H9 (cell line): ENCODE results near the gene ADARB2. TPM values are rescaled to one million over a fixed set of nuclear protein-coding genes. Genes with fewer than 3 reads are reported as not detected.

Experiments
- DNase-seq: peaks from one replicate; pipeline ENCODE4 v3.0.0-alpha.2; 2017
- H2AFZ ChIP-seq: one replicate; pipeline ENCODE4 v1.6.1; 2013; ENCODE audit warnings: mild to moderate bottlenecking, low read length, control low read depth, moderate library complexity
- H2AK5ac ChIP-seq: 2 replicates; pipeline ENCODE4 v1.6.1; 2013; ENCODE audit warnings: low read length, control low read depth, mixed read lengths; ENCODE audit not compliant: insufficient read length
- H2BK120ac ChIP-seq: one replicate; pipeline ENCODE4 v1.6.1; 2013; ENCODE audit warnings: low read depth, mild to moderate bottlenecking, low read length, control low read depth, inconsistent platforms; ENCODE audit not compliant: poor library complexity, severe bottlenecking
- H2BK12ac ChIP-seq: 2 replicates; pipeline ENCODE4 v1.6.1; 2013; ENCODE audit warnings: low read length, control low read depth, mixed read lengths, low read depth; ENCODE audit not compliant: insufficient read length
- H2BK15ac ChIP-seq: 2 replicates; pipeline ENCODE4 v1.6.1; 2013; ENCODE audit warnings: low read depth, low read length, control low read depth
- H2BK20ac ChIP-seq: one replicate; pipeline ENCODE4 v1.6.1; 2013; ENCODE audit warnings: low read depth, mild to moderate bottlenecking, low read length, control low read depth, inconsistent platforms; ENCODE audit not compliant: poor library complexity, severe bottlenecking
- H2BK5ac ChIP-seq: 2 replicates; pipeline ENCODE4 v1.6.1; 2013; ENCODE audit warnings: low read length, control low read depth, mixed read lengths; ENCODE audit not compliant: insufficient read length
- H3K14ac ChIP-seq: 2 replicates; pipeline ENCODE4 v1.6.1; 2013; ENCODE audit warnings: low read length, control low read depth; ENCODE audit not compliant: insufficient read depth
- H3K18ac ChIP-seq: 2 replicates; pipeline ENCODE4 v1.6.1; 2013; ENCODE audit warnings: low read depth, mild to moderate bottlenecking, mixed read lengths, low read length, control low read depth; ENCODE audit not compliant: insufficient read length
- H3K23ac ChIP-seq: 2 replicates; pipeline ENCODE4 v1.6.1; 2013; ENCODE audit warnings: low read length, control low read depth, mixed read lengths, low read depth; ENCODE audit not compliant: insufficient read length
- H3K23me2 ChIP-seq: 2 replicates; pipeline ENCODE4 v1.6.1; 2013; ENCODE audit warnings: low read depth, mild to moderate bottlenecking, mixed read lengths, low read length, control low read depth; ENCODE audit not compliant: insufficient read length, poor library complexity, severe bottlenecking
- H3K27ac ChIP-seq: 2 replicates; pipeline ENCODE4 v1.5.1; 2013; ENCODE audit warnings: low read length, control low read depth, mixed read lengths, low read depth; ENCODE audit not compliant: insufficient read length
- H3K27me3 ChIP-seq: 2 replicates; pipeline ENCODE4 v1.6.1; 2013; ENCODE audit warnings: low read length, control low read depth, inconsistent platforms; ENCODE audit not compliant: insufficient read depth
- H3K4ac ChIP-seq: 2 replicates; pipeline ENCODE4 v1.6.1; 2013; ENCODE audit warnings: low read depth, mild to moderate bottlenecking, control low read depth, inconsistent platforms, low read length, moderate library complexity
- H3K4me1 ChIP-seq: 2 replicates; pipeline ENCODE4 v1.6.1; 2013; ENCODE audit warnings: low read length, control low read depth, inconsistent platforms; ENCODE audit not compliant: insufficient read depth
- H3K4me2 ChIP-seq: 2 replicates; pipeline ENCODE4 v1.6.1; 2013; ENCODE audit warnings: low read length, control low read depth, mixed read lengths; ENCODE audit not compliant: insufficient read length, insufficient read depth
- H3K56ac ChIP-seq: 2 replicates; pipeline ENCODE4 v1.6.1; 2013; ENCODE audit warnings: low read depth, mild to moderate bottlenecking, mixed read lengths, low read length, control low read depth; ENCODE audit not compliant: insufficient read length
- H3K79me1 ChIP-seq: 2 replicates; pipeline ENCODE4 v1.6.1; 2013; ENCODE audit warnings: low read depth, mild to moderate bottlenecking, moderate library complexity, low read length, control low read depth, inconsistent platforms; ENCODE audit not compliant: insufficient read depth, poor library complexity, severe bottlenecking
- H3K79me2 ChIP-seq: 2 replicates; pipeline ENCODE4 v1.6.1; 2013; ENCODE audit warnings: low read length, control low read depth, inconsistent platforms; ENCODE audit not compliant: insufficient read depth
- H3K9ac ChIP-seq: 2 replicates; pipeline ENCODE4 v1.6.1; 2013; ENCODE audit warnings: low read length, control low read depth, mixed read lengths; ENCODE audit not compliant: insufficient read length; ENCODE audit errors: extremely low read depth
- H3K9me3 ChIP-seq: one replicate; pipeline ENCODE4 v1.6.1; 2013; ENCODE audit warnings: low read depth, low read length, inconsistent platforms; ENCODE audit not compliant: control insufficient read depth
- H3T11ph ChIP-seq: one replicate; pipeline ENCODE4 v1.6.1; 2013; ENCODE audit warnings: mild to moderate bottlenecking, low read length, control low read depth, inconsistent platforms
- H4K20me1 ChIP-seq: one replicate; pipeline ENCODE4 v1.6.1; 2013; ENCODE audit not compliant: control insufficient read depth, insufficient read length, insufficient read depth
- H4K5ac ChIP-seq: 2 replicates; pipeline ENCODE4 v1.6.1; 2013; ENCODE audit warnings: low read depth, mild to moderate bottlenecking, mixed read lengths, low read length, control low read depth; ENCODE audit not compliant: insufficient read length
- H4K8ac ChIP-seq: replicated peaks from 2 replicates; pipeline ENCODE4 v1.6.1; 2013; ENCODE audit warnings: low read length, control low read depth, mixed read lengths, low read depth; ENCODE audit not compliant: insufficient read length
- H4K91ac ChIP-seq: 2 replicates; pipeline ENCODE4 v1.6.1; 2013; ENCODE audit warnings: low read depth, mild to moderate bottlenecking, moderate library complexity, mixed read lengths, low read length, control low read depth; ENCODE audit not compliant: insufficient read length
- H3K27ac Mint-ChIP-seq, 3 experiments: 2 replicates in 2 of 3; 3 replicates in 1 of 3; pipeline ENCODE4 v1.8.0; 2020 to 2021; ENCODE audit warnings: mixed read lengths in 3 of 3, mild to moderate bottlenecking in 1 of 3, moderate library complexity in 1 of 3
- H3K27me3 Mint-ChIP-seq: 2 replicates; pipeline ENCODE4 v1.8.0; 2021; ENCODE audit warnings: low read depth, mild to moderate bottlenecking, moderate library complexity, mixed read lengths
- H3K36me3 Mint-ChIP-seq, 3 experiments: 2 replicates in 2 of 3; 3 replicates in 1 of 3; pipeline ENCODE4 v1.8.0; 2020 to 2021; ENCODE audit warnings: low read depth in 3 of 3, mixed read lengths in 3 of 3; ENCODE audit not compliant: insufficient read depth in 1 of 3
- H3K4me1 Mint-ChIP-seq, 2 experiments: 2 replicates each; pipeline ENCODE4 v1.8.0; 2020; ENCODE audit warnings: mixed read lengths in 2 of 2
- H3K4me3 Mint-ChIP-seq, 2 experiments: 2 replicates in 1 of 2; 3 replicates in 1 of 2; pipeline ENCODE4 v1.8.0; 2020 to 2021; ENCODE audit warnings: mild to moderate bottlenecking in 2 of 2, mixed read lengths in 2 of 2, moderate library complexity in 1 of 2
- H3K9me3 Mint-ChIP-seq, 2 experiments: 2 replicates in 1 of 2; 3 replicates in 1 of 2; pipeline ENCODE4 v1.8.0; 2020; ENCODE audit warnings: mild to moderate bottlenecking in 2 of 2, mixed read lengths in 2 of 2, moderate library complexity in 1 of 2
- CTCF ChIP-seq: fragments of 200-600 bp; sonication (generic); conservative IDR thresholded peaks from 3 replicates; pipeline ENCODE4 v1.8.0; 2021; ENCODE audit warnings: antibody characterized with exemption, mild to moderate bottlenecking
- WGBS: extraction: QIAGEN DNeasy Blood & Tissue Kit; methylation state at CpG from one replicate; pipeline ENCODE4 v1.1.7; 2013; ENCODE audit warnings: missing lambda C conversion rate, low lambda C conversion rate, mixed read lengths; ENCODE audit not compliant: insufficient read length; ENCODE audit errors: extremely low coverage; 5-methylcytosine and 5-hydroxymethylcytosine counted together
- total RNA-seq: library from RNA; stranded (reverse); gene quantifications from 2 replicates; pipeline ENCODE4 v1.2.1, GENCODE V29; 2021

Gene ADARB2
- total RNA-seq, 1 experiment from 2014 or later = 0.87 TPM

- no peak overlapping the region for H2BK15ac ChIP-seq
- H3K4me3 Mint-ChIP-seq = no peak overlapping the region
- no peak overlapping the region for H3K18ac ChIP-seq
- H2BK20ac ChIP-seq = no peak overlapping the region
- H2BK120ac ChIP-seq = no peak overlapping the region
- no peak overlapping the region for H2AFZ ChIP-seq
- H3K4me1 ChIP-seq = no peaks in the 10 kb centered on the region
- H3K56ac ChIP-seq = no peak overlapping the region
- H4K20me1 ChIP-seq = no peaks in the 10 kb centered on the region
- H3K27ac Mint-ChIP-seq = no peak overlapping the region
- H3K23me2 ChIP-seq = no peaks in the 10 kb centered on the region
- no peak for DNase-seq
- no peaks in the 10 kb centered on the region for H3K9me3 ChIP-seq
- no peak overlapping the region for H4K91ac ChIP-seq
- H3K36me3 Mint-ChIP-seq = peaks cover 3 to 21% (median 6%) of the 10 kb centered on the region in 3 experiments
- no peak overlapping the region for H2BK5ac ChIP-seq
- no peak overlapping the region for H3K23ac ChIP-seq
- H3K4me1 Mint-ChIP-seq = peaks cover 26 to 27% of the 10 kb centered on the region in 2 experiments
- H3K4ac ChIP-seq = no peak overlapping the region
- no peaks in the 10 kb centered on the region for H3K79me2 ChIP-seq
- H3K27ac ChIP-seq = no peak overlapping the region
- no peak overlapping the region for H3K9ac ChIP-seq
- WGBS = no CpG with 5 or more reads among the region's 11 CpGs
- no peaks in the 10 kb centered on the region for H3K27me3 ChIP-seq
- no peak overlapping the region for H4K5ac ChIP-seq
- H3K9me3 Mint-ChIP-seq = peaks cover 18 to 20% of the 10 kb centered on the region in 2 experiments
- H4K8ac ChIP-seq = no peak overlapping the region
- no peaks in the 10 kb centered on the region for H3K79me1 ChIP-seq
- no peak for TF ChIP-seq CTCF
- no peak overlapping the region for H3K4me2 ChIP-seq
- H3T11ph ChIP-seq = no peak overlapping the region
- H3K27me3 Mint-ChIP-seq = peaks cover 5% of the 10 kb centered on the region
- no peak overlapping the region for H3K14ac ChIP-seq
- no peak overlapping the region for H2BK12ac ChIP-seq
- H2AK5ac ChIP-seq = no peak overlapping the region
These were observed 263.5 kb downstream of the ADARB2 start for GRCh38 chr10:1473874-1474273.
